GM23338 (cell line): Measurements from ENCODE around the gene NR5A2.

Source experiments
- CREB1 ChIP-seq: fragments of 250-450 bp; sonication (Bioruptor Pico); IDR thresholded peaks from 2 replicates; pipeline ENCODE4 v1.5.0; 2020; ENCODE audit warnings: low read depth, mild to moderate bottlenecking, moderate library complexity
- EZH2 ChIP-seq: fragments of 200-600 bp; sonication (generic); IDR thresholded peaks from one replicate; pipeline ENCODE4 v1.8.0; 2017; ENCODE audit warnings: antibody characterized with exemption, mild to moderate bottlenecking, low read depth; ENCODE audit not compliant: unreplicated experiment
- EZH2phosphoT487 ChIP-seq: fragments of 200-600 bp; sonication (generic); IDR thresholded peaks from one replicate; pipeline ENCODE4 v1.8.1; 2018; ENCODE audit warnings: antibody characterized with exemption; ENCODE audit not compliant: unreplicated experiment
- JUNB ChIP-seq: IDR thresholded peaks from one replicate; pipeline ENCODE4 v1.6.1; 2016; ENCODE audit warnings: antibody characterized with exemption; ENCODE audit not compliant: unreplicated experiment
- NANOG ChIP-seq: IDR thresholded peaks from 2 replicates; pipeline ENCODE4 v1.6.1; 2016; ENCODE audit warnings: antibody characterized with exemption, borderline replicate concordance
- POLR2AphosphoS5 ChIP-seq: IDR thresholded peaks from 2 replicates; pipeline ENCODE4 v1.6.1; 2016; ENCODE audit warnings: antibody characterized with exemption, low read depth
- STAT1 ChIP-seq: IDR thresholded peaks from one replicate; pipeline ENCODE4 v1.6.1; 2016; ENCODE audit warnings: antibody characterized with exemption; ENCODE audit not compliant: unreplicated experiment
- TF ChIP-seq, protein P1 (sequence below), 2 experiments: fragments of 200-600 bp in 1 of 2; sonication (generic) in 1 of 2; conservative IDR thresholded peaks; 2 replicates each; pipeline versions ENCODE4 v1.5.1 to v1.6.1; 2016 to 2017; ENCODE audit warnings: antibody characterized with exemption in 2 of 2, low read depth in 2 of 2, mild to moderate bottlenecking in 2 of 2, moderate library complexity in 1 of 2
- TF ChIP-seq, protein P2 (sequence below): IDR thresholded peaks from one replicate; pipeline ENCODE4 v1.6.1; 2018; ENCODE audit warnings: antibody characterized with exemption; ENCODE audit not compliant: unreplicated experiment
- TF ChIP-seq, protein P3 (sequence below): IDR thresholded peaks from 2 replicates; pipeline ENCODE4 v1.6.1; 2016; ENCODE audit warnings: antibody characterized with exemption

- TF ChIP-seq, protein P1, sequence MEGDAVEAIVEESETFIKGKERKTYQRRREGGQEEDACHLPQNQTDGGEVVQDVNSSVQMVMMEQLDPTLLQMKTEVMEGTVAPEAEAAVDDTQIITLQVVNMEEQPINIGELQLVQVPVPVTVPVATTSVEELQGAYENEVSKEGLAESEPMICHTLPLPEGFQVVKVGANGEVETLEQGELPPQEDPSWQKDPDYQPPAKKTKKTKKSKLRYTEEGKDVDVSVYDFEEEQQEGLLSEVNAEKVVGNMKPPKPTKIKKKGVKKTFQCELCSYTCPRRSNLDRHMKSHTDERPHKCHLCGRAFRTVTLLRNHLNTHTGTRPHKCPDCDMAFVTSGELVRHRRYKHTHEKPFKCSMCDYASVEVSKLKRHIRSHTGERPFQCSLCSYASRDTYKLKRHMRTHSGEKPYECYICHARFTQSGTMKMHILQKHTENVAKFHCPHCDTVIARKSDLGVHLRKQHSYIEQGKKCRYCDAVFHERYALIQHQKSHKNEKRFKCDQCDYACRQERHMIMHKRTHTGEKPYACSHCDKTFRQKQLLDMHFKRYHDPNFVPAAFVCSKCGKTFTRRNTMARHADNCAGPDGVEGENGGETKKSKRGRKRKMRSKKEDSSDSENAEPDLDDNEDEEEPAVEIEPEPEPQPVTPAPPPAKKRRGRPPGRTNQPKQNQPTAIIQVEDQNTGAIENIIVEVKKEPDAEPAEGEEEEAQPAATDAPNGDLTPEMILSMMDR (conservative IDR thresholded peaks at IDR 0.05; ENCODE audit: low read depth in 2 of 2), result no peak
- TF ChIP-seq NANOG (no peak), EZH2 (no peak), POLR2AphosphoS5 (no peak), JUNB (no peak), EZH2phosphoT487 (no peak), STAT1 (no peak), CREB1 (CRISPR knock-in tag) (no peak)
- TF ChIP-seq, protein P2, sequence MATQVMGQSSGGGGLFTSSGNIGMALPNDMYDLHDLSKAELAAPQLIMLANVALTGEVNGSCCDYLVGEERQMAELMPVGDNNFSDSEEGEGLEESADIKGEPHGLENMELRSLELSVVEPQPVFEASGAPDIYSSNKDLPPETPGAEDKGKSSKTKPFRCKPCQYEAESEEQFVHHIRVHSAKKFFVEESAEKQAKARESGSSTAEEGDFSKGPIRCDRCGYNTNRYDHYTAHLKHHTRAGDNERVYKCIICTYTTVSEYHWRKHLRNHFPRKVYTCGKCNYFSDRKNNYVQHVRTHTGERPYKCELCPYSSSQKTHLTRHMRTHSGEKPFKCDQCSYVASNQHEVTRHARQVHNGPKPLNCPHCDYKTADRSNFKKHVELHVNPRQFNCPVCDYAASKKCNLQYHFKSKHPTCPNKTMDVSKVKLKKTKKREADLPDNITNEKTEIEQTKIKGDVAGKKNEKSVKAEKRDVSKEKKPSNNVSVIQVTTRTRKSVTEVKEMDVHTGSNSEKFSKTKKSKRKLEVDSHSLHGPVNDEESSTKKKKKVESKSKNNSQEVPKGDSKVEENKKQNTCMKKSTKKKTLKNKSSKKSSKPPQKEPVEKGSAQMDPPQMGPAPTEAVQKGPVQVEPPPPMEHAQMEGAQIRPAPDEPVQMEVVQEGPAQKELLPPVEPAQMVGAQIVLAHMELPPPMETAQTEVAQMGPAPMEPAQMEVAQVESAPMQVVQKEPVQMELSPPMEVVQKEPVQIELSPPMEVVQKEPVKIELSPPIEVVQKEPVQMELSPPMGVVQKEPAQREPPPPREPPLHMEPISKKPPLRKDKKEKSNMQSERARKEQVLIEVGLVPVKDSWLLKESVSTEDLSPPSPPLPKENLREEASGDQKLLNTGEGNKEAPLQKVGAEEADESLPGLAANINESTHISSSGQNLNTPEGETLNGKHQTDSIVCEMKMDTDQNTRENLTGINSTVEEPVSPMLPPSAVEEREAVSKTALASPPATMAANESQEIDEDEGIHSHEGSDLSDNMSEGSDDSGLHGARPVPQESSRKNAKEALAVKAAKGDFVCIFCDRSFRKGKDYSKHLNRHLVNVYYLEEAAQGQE, result no peak
- TF ChIP-seq, protein P3, sequence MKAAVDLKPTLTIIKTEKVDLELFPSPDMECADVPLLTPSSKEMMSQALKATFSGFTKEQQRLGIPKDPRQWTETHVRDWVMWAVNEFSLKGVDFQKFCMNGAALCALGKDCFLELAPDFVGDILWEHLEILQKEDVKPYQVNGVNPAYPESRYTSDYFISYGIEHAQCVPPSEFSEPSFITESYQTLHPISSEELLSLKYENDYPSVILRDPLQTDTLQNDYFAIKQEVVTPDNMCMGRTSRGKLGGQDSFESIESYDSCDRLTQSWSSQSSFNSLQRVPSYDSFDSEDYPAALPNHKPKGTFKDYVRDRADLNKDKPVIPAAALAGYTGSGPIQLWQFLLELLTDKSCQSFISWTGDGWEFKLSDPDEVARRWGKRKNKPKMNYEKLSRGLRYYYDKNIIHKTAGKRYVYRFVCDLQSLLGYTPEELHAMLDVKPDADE, result no peak
Observed at GRCh38 chr1:199978408-199978940, 49.0 kb upstream of the NR5A2 start.
